H1 (cell line): ENCODE data around the gene MYH11. TPM values are rescaled to one million over a fixed set of nuclear protein-coding genes. Genes with fewer than 3 reads are reported as not detected.

ENCODE experiments used
- BACH1 ChIP-seq: IDR thresholded peaks from 2 replicates; pipeline ENCODE4 v1.6.1; 2012; ENCODE audit warnings: low read length, improper control_type of control experiment
- BCL11A ChIP-seq, 2 experiments: IDR thresholded peaks; one replicate each; pipeline ENCODE4 v1.6.1; 2011; ENCODE audit warnings: low read depth in 2 of 2, low read length in 2 of 2, mild to moderate bottlenecking in 2 of 2
- KDM1A ChIP-seq: fragments of 200-600, 300-600 bp; sonication (generic); IDR thresholded peaks from 2 replicates; pipeline ENCODE4 v1.7.1; 2016; ENCODE audit warnings: mild to moderate bottlenecking, low read length, borderline replicate concordance
- SIRT6 ChIP-seq: IDR thresholded peaks from one replicate; pipeline ENCODE4 v1.7.1; 2012; ENCODE audit warnings: low read length, inconsistent platforms
- polyA plus RNA-seq, 7 experiments: library from polyadenylated mRNA; depleted of rRNA in 3 of 7; stranded (reverse) in 5 of 7; unstranded in 2 of 7; fragments of >200 nt in 5 of 7; fragments of 200-250 nt in 2 of 7; gene quantifications; 1 replicate in 5 of 7; 2 replicates in 1 of 7; 4 replicates in 1 of 7; pipeline versions ENCODE4 v1.2.1 to v1.2.3, GENCODE V29; 2011 to 2013; ENCODE audit warnings: missing spikeins in 2 of 7, mixed read lengths in 2 of 7
- total RNA-seq: library from RNA; stranded (reverse); fragmentation: NEBNext Ultra II Directional; extraction: Animal tissue kit (Norgen Biotek cat#: 25700); gene quantifications from 2 replicates; pipeline ENCODE4 v1.2.1, GENCODE V29; 2021

The MYH11 gene
- total and polyA plus RNA-seq, 2 of the 8 experiments (the other 6 are each of a cell fraction or from before 2014, with no cell fraction given), result 0.11 to 0.78 TPM

DNA sequence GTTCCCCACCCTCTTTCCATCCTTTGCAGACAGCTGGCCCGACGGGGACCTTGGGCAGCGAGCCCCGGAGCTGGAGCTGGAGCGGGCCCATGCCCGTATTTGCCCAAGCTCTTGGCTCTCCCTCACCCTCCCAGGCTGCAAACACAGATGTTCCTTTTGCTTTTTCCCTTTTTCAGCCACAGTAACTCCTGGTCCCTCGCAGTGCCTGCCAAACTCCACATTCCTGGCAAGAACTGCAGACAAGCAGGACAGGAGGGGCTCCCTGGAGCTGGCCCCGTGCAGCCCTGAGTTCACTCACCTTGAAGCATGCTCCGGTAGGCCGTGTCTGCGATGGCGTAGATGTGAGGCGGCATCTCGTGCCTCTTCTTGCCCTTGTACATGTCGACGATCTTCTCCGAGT is 33.9 kb downstream of the MYH11 start (continued):
- TF ChIP-seq BACH1 (no peak), BCL11A (IDR thresholded peaks at IDR 0.05; ENCODE audit: low read depth in 2 of 2, low read length in 2 of 2) (no peak), SIRT6 (no peak), KDM1A (no peak)
